Endothelial cell of umbilical vein (primary cell): ENCODE data around the gene CD3G.

Experiments used
- EZH2 ChIP-seq: IDR thresholded peaks from 2 replicates; pipeline ENCODE4 v1.6.1; 2012; ENCODE audit warnings: borderline replicate concordance, low read depth, mild to moderate bottlenecking, moderate library complexity, low read length, inconsistent platforms; ENCODE audit not compliant: severe bottlenecking
- TF ChIP-seq, protein P1 (sequence below), 2 donors: IDR thresholded peaks; 1 replicate in 1 of 2; 2 replicates in 1 of 2; pipeline ENCODE4 v1.5.1; 2011; ENCODE audit warnings: low read length in 2 of 2, mild to moderate bottlenecking in 2 of 2, moderate library complexity in 2 of 2, control low read depth in 1 of 2, inconsistent platforms in 1 of 2, low read depth in 1 of 2; ENCODE audit not compliant: insufficient read depth in 1 of 2; ENCODE audit errors: extremely low read depth in 1 of 2

DNA sequence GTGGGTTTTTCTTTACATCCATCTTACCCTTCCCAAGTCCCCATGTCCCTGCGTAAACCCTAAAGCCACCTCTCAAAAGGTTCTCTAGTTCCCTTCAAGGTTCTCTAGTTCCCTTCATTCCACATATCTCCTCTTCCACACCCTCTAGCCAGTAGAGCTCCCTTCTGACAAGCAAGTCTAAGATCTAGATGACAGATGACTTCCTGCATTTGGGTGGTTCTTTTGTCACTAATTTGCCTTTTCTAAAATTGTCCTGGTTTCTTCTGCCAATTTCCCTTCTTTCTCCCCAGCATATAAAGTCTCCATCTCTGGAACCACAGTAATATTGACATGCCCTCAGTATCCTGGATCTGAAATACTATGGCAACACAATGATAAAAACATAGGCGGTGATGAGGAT is 31.8 kb upstream of the CD3G start:
- TF ChIP-seq EZH2: no peak
- TF ChIP-seq, protein P1, sequence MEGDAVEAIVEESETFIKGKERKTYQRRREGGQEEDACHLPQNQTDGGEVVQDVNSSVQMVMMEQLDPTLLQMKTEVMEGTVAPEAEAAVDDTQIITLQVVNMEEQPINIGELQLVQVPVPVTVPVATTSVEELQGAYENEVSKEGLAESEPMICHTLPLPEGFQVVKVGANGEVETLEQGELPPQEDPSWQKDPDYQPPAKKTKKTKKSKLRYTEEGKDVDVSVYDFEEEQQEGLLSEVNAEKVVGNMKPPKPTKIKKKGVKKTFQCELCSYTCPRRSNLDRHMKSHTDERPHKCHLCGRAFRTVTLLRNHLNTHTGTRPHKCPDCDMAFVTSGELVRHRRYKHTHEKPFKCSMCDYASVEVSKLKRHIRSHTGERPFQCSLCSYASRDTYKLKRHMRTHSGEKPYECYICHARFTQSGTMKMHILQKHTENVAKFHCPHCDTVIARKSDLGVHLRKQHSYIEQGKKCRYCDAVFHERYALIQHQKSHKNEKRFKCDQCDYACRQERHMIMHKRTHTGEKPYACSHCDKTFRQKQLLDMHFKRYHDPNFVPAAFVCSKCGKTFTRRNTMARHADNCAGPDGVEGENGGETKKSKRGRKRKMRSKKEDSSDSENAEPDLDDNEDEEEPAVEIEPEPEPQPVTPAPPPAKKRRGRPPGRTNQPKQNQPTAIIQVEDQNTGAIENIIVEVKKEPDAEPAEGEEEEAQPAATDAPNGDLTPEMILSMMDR (IDR thresholded peaks at IDR 0.05; ENCODE audit: extremely low read depth in 1 of 2, insufficient read depth in 1 of 2, low read depth in 1 of 2, low read length in 2 of 2): no peak
